Activated CD4-positive, alpha-beta memory T cell treated with anti-CD3 and anti-CD28 coated beads, Interleukin-2, amount 10 ng/mL, durations not matched to agents 7 days and 5 days (primary cell): ENCODE measurements around the gene TMEM178A. TPM values are rescaled to one million over a fixed set of nuclear protein-coding genes. Genes with fewer than 3 reads are reported as not detected.
"Not testable (repeated sequence)": the region's sequence is repeated elsewhere in the genome, so short reads cannot be mapped to it uniquely, and the experiment has no call there.

ENCODE experiments used
- CTCF ChIA-PET: fragments of 350-600 bp; sonication (Branson Sonifier 250); formaldehyde crosslinking; loops from one replicate; lab custom pipeline; 2021; ENCODE audit warnings: antibody characterized with exemption, inconsistent platforms; lab: Charles Lee
- POLR2A ChIA-PET: fragments of 350-600 bp; sonication (Branson Sonifier 250); formaldehyde crosslinking; loops from one replicate; lab custom pipeline; 2021; ENCODE audit warnings: antibody characterized with exemption; lab: Charles Lee
- DNase-seq: peaks from one replicate; pipeline ENCODE4 v3.0.0-alpha.2; 2020
- H3K27ac Mint-ChIP-seq: one replicate; pipeline ENCODE4 v1.8.0; 2021; ENCODE audit warnings: mild to moderate bottlenecking, mixed read lengths
- H3K27me3 Mint-ChIP-seq: one replicate; pipeline ENCODE4 v1.8.0; 2021; ENCODE audit warnings: mixed read lengths
- H3K36me3 Mint-ChIP-seq: one replicate; pipeline ENCODE4 v1.8.0; 2021; ENCODE audit warnings: low read depth, mixed read lengths
- H3K4me1 Mint-ChIP-seq: one replicate; pipeline ENCODE4 v1.8.0; 2021; ENCODE audit warnings: mixed read lengths
- H3K4me3 Mint-ChIP-seq: one replicate; pipeline ENCODE4 v1.8.0; 2021; ENCODE audit warnings: mild to moderate bottlenecking, mixed read lengths
- H3K9me3 Mint-ChIP-seq: one replicate; pipeline ENCODE4 v1.8.0; 2021; ENCODE audit warnings: mixed read lengths
- total RNA-seq, 2 experiments: library from RNA; stranded (reverse); gene quantifications; one replicate each; pipeline ENCODE4 v1.2.3, GENCODE V29; 2021

TMEM178A gene
- total RNA-seq, 2 experiments from 2014 or later: 0.43 TPM

GRCh38 chr2:39715095-39715494 lies 49.4 kb downstream of the TMEM178A start:
- Mint-ChIP-seq H3K4me3 (no peak overlapping the region), H3K9me3 (no peaks in the 10 kb centered on the region), H3K4me1 (no peaks in the 10 kb centered on the region), H3K36me3 (no peaks in the 10 kb centered on the region), H3K27ac (no peak overlapping the region), H3K27me3 (peaks cover 25% of the 10 kb centered on the region)
- CTCF ChIA-PET: no interaction called here
- DNase-seq: no peak
- POLR2A ChIA-PET: no interaction called here

GRCh38 chr2:39715822-39716221 lies 50.1 kb downstream of the TMEM178A start:
- H3K9me3 Mint-ChIP-seq: no peaks in the 10 kb centered on the region

GRCh38 chr2:39717067-39717466 lies 51.4 kb downstream of the TMEM178A start:
- POLR2A ChIA-PET: no interaction called here
- no peaks in the 10 kb centered on the region for H3K9me3 Mint-ChIP-seq
- peaks cover 28% of the 10 kb centered on the region for H3K27me3 Mint-ChIP-seq
- no peak for DNase-seq
- H3K4me1 Mint-ChIP-seq: no peaks in the 10 kb centered on the region
- CTCF ChIA-PET: no interaction called here
- H3K27ac Mint-ChIP-seq: no peak overlapping the region
- H3K4me3 Mint-ChIP-seq: no peak overlapping the region
- H3K36me3 Mint-ChIP-seq: no peaks in the 10 kb centered on the region

More at GRCh38 chr2:39715822-39716221, 50.1 kb downstream of the TMEM178A start:
- no peak for DNase-seq
- H3K4me1 Mint-ChIP-seq: no peaks in the 10 kb centered on the region
- H3K4me3 Mint-ChIP-seq: no peak overlapping the region
- ChIA-PET POLR2A (no interaction called here), CTCF (no interaction called here)
- no peak overlapping the region for H3K27ac Mint-ChIP-seq
- no peaks in the 10 kb centered on the region for H3K36me3 Mint-ChIP-seq
- H3K27me3 Mint-ChIP-seq: peaks cover 27% of the 10 kb centered on the region

DNA sequence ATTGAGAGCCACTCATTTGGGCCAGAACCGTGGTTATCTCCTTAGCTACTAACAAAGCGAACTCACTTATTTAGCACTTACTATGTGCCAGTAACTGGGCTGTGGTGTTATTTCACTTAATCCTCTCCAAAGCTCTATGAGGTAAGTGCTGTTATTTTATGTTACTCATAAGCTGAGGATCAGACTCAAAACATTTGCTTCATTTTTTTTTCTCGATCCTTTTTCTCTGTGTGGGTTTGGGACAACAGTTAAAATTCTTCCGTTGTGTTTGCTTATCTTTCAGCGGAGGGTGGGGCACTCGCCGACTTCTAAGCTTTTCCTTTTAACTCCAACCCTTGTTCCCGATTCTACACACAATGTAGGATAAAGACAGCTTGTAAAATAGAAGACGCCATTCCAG lies 52.8 kb downstream of the TMEM178A start:
- CTCF ChIA-PET: no interaction called here
- DNase-seq: no peak
- POLR2A ChIA-PET: no interaction called here
- Mint-ChIP-seq H3K27me3 (peaks cover 24% of the 10 kb centered on the region), H3K27ac (no peak overlapping the region), H3K9me3 (no peaks in the 10 kb centered on the region), H3K4me3 (no peak overlapping the region), H3K4me1 (no peaks in the 10 kb centered on the region), H3K36me3 (no peaks in the 10 kb centered on the region)

- Mint-ChIP-seq H3K36me3 (no peaks in the 10 kb centered on the region), H3K27ac (no peak overlapping the region), H3K9me3 (no peaks in the 10 kb centered on the region), H3K4me3 (no peak overlapping the region), H3K27me3 (peaks cover 23% of the 10 kb centered on the region), H3K4me1 (no peaks in the 10 kb centered on the region)
- no peak for DNase-seq
- CTCF ChIA-PET: no interaction called here
- POLR2A ChIA-PET: no interaction called here
Measured at GRCh38 chr2:39719317-39719716, 53.6 kb downstream of the TMEM178A start.

GRCh38 chr2:39720970-39721369 lies 55.3 kb downstream of the TMEM178A start:
- no peak for DNase-seq
- peaks cover under 1% of the 10 kb centered on the region for H3K4me1 Mint-ChIP-seq
- H3K9me3 Mint-ChIP-seq: no peaks in the 10 kb centered on the region
- ChIA-PET CTCF (no interaction called here), POLR2A (no interaction called here)
- no peaks in the 10 kb centered on the region for H3K36me3 Mint-ChIP-seq
- no peak overlapping the region for H3K27ac Mint-ChIP-seq
- peaks cover 28% of the 10 kb centered on the region for H3K27me3 Mint-ChIP-seq
- H3K4me3 Mint-ChIP-seq: no peak overlapping the region

GRCh38 chr2:39723497-39723896 lies 57.8 kb downstream of the TMEM178A start:
- Mint-ChIP-seq H3K27ac (no peak overlapping the region), H3K27me3 (peaks cover 32% of the 10 kb centered on the region), H3K4me1 (peaks cover 7% of the 10 kb centered on the region), H3K9me3 (no peaks in the 10 kb centered on the region), H3K36me3 (no peaks in the 10 kb centered on the region), H3K4me3 (no peak overlapping the region)
- ChIA-PET POLR2A (no interaction called here), CTCF (no interaction called here)
- DNase-seq: no peak

DNA sequence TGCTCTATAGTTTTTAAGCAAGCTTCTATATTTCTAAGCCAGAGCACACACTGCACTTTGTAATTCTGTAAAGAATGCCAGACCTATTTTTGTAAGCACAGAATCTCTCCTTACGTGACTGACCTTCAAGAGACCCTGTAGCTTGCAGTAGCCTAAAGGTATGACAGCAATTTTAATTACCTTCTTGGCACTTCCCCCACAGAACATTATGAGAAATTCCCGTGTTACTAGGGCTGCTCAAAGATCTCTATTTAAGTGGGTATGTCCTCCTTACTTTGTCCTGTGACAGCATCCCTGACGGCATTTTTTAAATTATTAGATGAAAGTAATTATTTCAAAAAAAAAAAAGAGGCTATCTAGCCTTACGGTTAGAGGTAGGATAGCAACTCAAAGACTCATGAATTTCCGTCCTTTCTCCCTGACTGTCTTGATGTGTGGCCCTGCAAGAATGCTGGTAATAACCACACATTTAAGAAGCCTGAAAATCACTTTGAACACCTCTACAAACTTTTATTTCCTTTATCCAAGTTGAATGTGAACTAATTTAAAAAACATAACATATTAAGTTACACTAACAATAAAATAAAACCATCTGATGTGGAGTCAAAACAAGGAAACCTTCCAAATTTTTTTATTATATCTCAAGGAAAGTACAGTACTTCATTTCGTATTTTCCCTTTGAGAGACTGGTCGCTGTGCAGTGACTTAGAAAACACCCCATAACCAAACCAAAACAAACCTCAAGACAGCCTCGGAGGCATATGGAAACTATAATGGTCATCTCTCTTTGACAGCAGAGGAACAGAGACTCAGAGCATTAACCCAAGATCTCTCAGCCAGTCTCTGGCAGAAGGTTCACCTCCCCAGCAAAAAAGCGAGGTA lies 58.5 kb downstream of the TMEM178A start:
- H3K4me3 Mint-ChIP-seq: no peak overlapping the region
- no peaks in the 10 kb centered on the region for H3K9me3 Mint-ChIP-seq
- DNase-seq: no peak
- H3K36me3 Mint-ChIP-seq: no peaks in the 10 kb centered on the region
- H3K4me1 Mint-ChIP-seq: peaks cover 10% of the 10 kb centered on the region
- H3K27ac Mint-ChIP-seq: no peak overlapping the region
- ChIA-PET POLR2A (no interaction called here), CTCF (no interaction called here)
- peaks cover 32% of the 10 kb centered on the region for H3K27me3 Mint-ChIP-seq

DNA sequence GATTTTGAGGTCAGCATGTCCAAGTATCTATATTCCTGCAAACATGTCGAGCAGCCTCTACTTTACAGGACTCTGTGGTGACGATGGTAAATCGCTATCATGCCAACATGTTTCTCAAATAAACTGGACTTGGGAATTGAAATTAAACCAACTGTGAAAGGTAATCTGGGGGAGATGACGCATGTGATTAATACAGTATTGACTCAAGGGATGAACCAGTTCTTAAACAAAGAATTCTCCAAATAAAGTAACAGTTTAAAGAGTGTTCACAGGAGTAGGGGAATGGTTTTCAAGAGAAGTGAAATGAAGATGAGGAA lies 59.1 kb downstream of the TMEM178A start:
- POLR2A ChIA-PET: no interaction called here
- DNase-seq: no peak
- H3K27me3 Mint-ChIP-seq: peaks cover 32% of the 10 kb centered on the region
- H3K4me3 Mint-ChIP-seq: no peak overlapping the region
- no peaks in the 10 kb centered on the region for H3K9me3 Mint-ChIP-seq
- no peaks in the 10 kb centered on the region for H3K36me3 Mint-ChIP-seq
- H3K4me1 Mint-ChIP-seq: peaks cover 10% of the 10 kb centered on the region
- H3K27ac Mint-ChIP-seq: no peak overlapping the region
- CTCF ChIA-PET: no interaction called here

GRCh38 chr2:39725401-39725800 lies 59.7 kb downstream of the TMEM178A start:
- peaks cover 10% of the 10 kb centered on the region for H3K4me1 Mint-ChIP-seq
- ChIA-PET POLR2A (no interaction called here), CTCF (no interaction called here)
- no peaks in the 10 kb centered on the region for H3K9me3 Mint-ChIP-seq
- H3K27ac Mint-ChIP-seq: no peak overlapping the region
- no peak overlapping the region for H3K4me3 Mint-ChIP-seq
- no peaks in the 10 kb centered on the region for H3K36me3 Mint-ChIP-seq
- no peak for DNase-seq
- H3K27me3 Mint-ChIP-seq: peaks cover 31% of the 10 kb centered on the region

GRCh38 chr2:39728085-39728484 lies 62.4 kb downstream of the TMEM178A start:
- H3K27ac Mint-ChIP-seq, H3K9me3 Mint-ChIP-seq, DNase-seq, H3K4me3 Mint-ChIP-seq, POLR2A ChIA-PET, H3K36me3 Mint-ChIP-seq: not testable (repeated sequence)
- Mint-ChIP-seq H3K4me1 (peaks cover 10% of the 10 kb centered on the region), H3K27me3 (peaks cover 21% of the 10 kb centered on the region)
- CTCF ChIA-PET: interaction anchor here (1.2 to 2.4 kb wide), 2 partner anchors 249 to 350 kb away, joined by 3 to 8 read pairs; no protein-coding TSS in a partner anchor

DNA sequence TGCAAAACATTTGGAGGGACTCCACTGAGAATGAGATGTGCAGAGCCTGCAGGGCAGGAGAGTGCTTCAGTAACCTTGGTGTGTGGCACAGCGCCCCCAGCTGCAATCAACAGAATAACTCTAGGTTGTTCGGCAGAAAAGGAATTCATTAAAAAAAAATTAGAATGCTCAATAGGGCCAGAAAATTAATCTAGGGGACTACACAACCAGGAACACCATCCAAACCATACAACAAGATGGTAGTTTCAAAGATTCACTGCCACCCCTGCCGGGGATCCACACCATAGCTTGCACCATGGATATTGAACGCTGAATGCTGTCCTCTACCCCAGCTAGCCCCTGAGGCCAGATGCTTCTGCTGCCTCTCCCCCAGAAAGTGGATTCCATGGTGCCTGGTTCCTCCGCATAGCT lies 63.2 kb downstream of the TMEM178A start:
- Mint-ChIP-seq H3K27ac (no peak overlapping the region), H3K9me3 (no peaks in the 10 kb centered on the region), H3K27me3 (peaks cover 17% of the 10 kb centered on the region), H3K4me3 (no peak overlapping the region), H3K36me3 (peaks cover 7% of the 10 kb centered on the region), H3K4me1 (peaks cover 10% of the 10 kb centered on the region)
- CTCF ChIA-PET: interaction anchor here (0.8 to 2.4 kb wide), 10 partner anchors 17 to 457 kb away, joined by 3 to 8 read pairs (median 3); no protein-coding TSS in a partner anchor
- POLR2A ChIA-PET: no interaction called here
- peak; percentile 27 for DNase-seq

- Mint-ChIP-seq H3K36me3 (peaks cover 20% of the 10 kb centered on the region), H3K9me3 (no peaks in the 10 kb centered on the region), H3K27me3 (peaks cover 11% of the 10 kb centered on the region), H3K4me1 (peaks cover 10% of the 10 kb centered on the region), H3K27ac (no peak overlapping the region), H3K4me3 (no peak overlapping the region)
- DNase-seq: no peak
- CTCF ChIA-PET: interaction anchor here (0.6 to 2.4 kb wide), 14 partner anchors 8 to 405 kb away, joined by 3 to 8 read pairs (median 4); no protein-coding TSS in a partner anchor
- POLR2A ChIA-PET: no interaction called here
Measured at GRCh38 chr2:39730276-39730675, 64.6 kb downstream of the TMEM178A start.
